ENCODE results near the gene CLEC4F. TPM values are rescaled to one million over a fixed set of nuclear protein-coding genes. Genes with fewer than 3 reads are reported as not detected.

CLEC4F gene
- total RNA-seq, 4 donors from 2014 or later = 0.67 to 32.2 TPM; not detected in 2

- H3K27ac ChIP-seq = peak within 1 kb of the TSS in 1 of 4 donors; percentile 52
- DNase-seq = peak in 2 of 3 donors; percentile 33 to 56
- peaks cover 0 to 26% of the 10 kb centered on the region in 2 donors for H3K27me3 ChIP-seq
- H3K4me1 ChIP-seq = peaks cover 0 to 14% (median 4%) of the 10 kb centered on the region in 4 donors
- TF ChIP-seq POLR2A (IDR thresholded peaks at IDR 0.05) = no peak
- TF ChIP-seq CTCF (IDR thresholded peaks at IDR 0.05) = no peak
- H3K4me3 ChIP-seq = peak within 1 kb of the TSS; percentile 24 to 43 (median 38)
- no peaks in the 10 kb centered on the region for H3K36me3 ChIP-seq
- no peaks in the 10 kb centered on the region for H3K9me3 ChIP-seq
Measured at GRCh38 chr2:70767699-70768589, 52.5 kb downstream of the CLEC4F start, which contains the start of gene ADD2. ADD2 (minus strand) TSS chr2:70768200; CDS start chr2:70706408, 61,792 bp downstream.

- DNase-seq = peak in 1 of 3 donors; percentile 32
- no peaks in the 10 kb centered on the region for H3K9me3 ChIP-seq
- peak overlapping the region in 1 of 4 donors; percentile 52 for H3K27ac ChIP-seq
- H3K4me3 ChIP-seq = peak overlapping the region; percentile 24 to 43 (median 38)
- TF ChIP-seq CTCF (IDR thresholded peaks at IDR 0.05) (no peak), POLR2A (IDR thresholded peaks at IDR 0.05) (no peak)
- H3K27me3 ChIP-seq = peaks cover 0 to 26% of the 10 kb centered on the region in 2 donors
- H3K36me3 ChIP-seq = no peaks in the 10 kb centered on the region
- H3K4me1 ChIP-seq = peaks cover 0 to 14% (median 4%) of the 10 kb centered on the region in 4 donors
Measured at GRCh38 chr2:70767079-70767698, 53.2 kb downstream of the CLEC4F start.

GRCh38 chr2:70766357-70767078, 53.9 kb downstream of the CLEC4F start:
- H3K36me3 ChIP-seq = no peaks in the 10 kb centered on the region
- no peak for TF ChIP-seq POLR2A (IDR thresholded peaks at IDR 0.05)
- TF ChIP-seq CTCF (IDR thresholded peaks at IDR 0.05) = no peak
- peak overlapping the region in 1 of 4 donors; percentile 42 for H3K4me3 ChIP-seq
- peak overlapping the region in 1 of 4 donors; percentile 52 for H3K27ac ChIP-seq
- no peak for DNase-seq
- peaks cover 0 to 26% of the 10 kb centered on the region in 2 donors for H3K27me3 ChIP-seq
- H3K4me1 ChIP-seq = peaks cover 0 to 14% (median 4%) of the 10 kb centered on the region in 4 donors
- no peaks in the 10 kb centered on the region for H3K9me3 ChIP-seq

GRCh38 chr2:70765507-70765906, 54.9 kb downstream of the CLEC4F start:
- no peak overlapping the region for H3K4me3 ChIP-seq
- peaks cover 0 to 14% (median 4%) of the 10 kb centered on the region in 4 donors for H3K4me1 ChIP-seq
- no peaks in the 10 kb centered on the region for H3K36me3 ChIP-seq
- H3K27me3 ChIP-seq = peaks cover 0 to 26% of the 10 kb centered on the region in 2 donors
- TF ChIP-seq POLR2A (IDR thresholded peaks at IDR 0.05) = no peak
- H3K9me3 ChIP-seq = no peaks in the 10 kb centered on the region
- H3K27ac ChIP-seq = no peak overlapping the region
- DNase-seq = no peak

- no peak for TF ChIP-seq CTCF (IDR thresholded peaks at IDR 0.05)
- TF ChIP-seq POLR2A (IDR thresholded peaks at IDR 0.05) = no peak
- Histone ChIP-seq H3K9me3 (no peaks in the 10 kb centered on the region), H3K4me3 (no peak overlapping the region), H3K36me3 (no peaks in the 10 kb centered on the region), H3K27ac (no peak overlapping the region), H3K27me3 (peaks cover 0 to 3% of the 10 kb centered on the region in 2 donors), H3K4me1 (no peaks in the 10 kb centered on the region)
- DNase-seq = no peak
Measured at GRCh38 chr2:70759446-70759845, 61.0 kb downstream of the CLEC4F start.

Small RNA genes within 50 kb of the gene (small RNA-seq; reads per million reads assigned to genes)
- 0 reads per million in 2 donors for gene HMGN2P21

Other genes with a start within 250 kb of the CLEC4F start
- 10 to 100 TPM in 1 of 4 donors, 1 to 10 TPM in 1, under 1 TPM in 1, not detected in 1; 0.28 to 14.0 (median 1.7) TPM for gene ADD2, start 52.4 kb downstream of the CLEC4F start, total RNA-seq
- not detected for gene FIGLA, start 30.0 kb downstream of the CLEC4F start, total RNA-seq
- gene CD207, start 15.2 kb upstream of the CLEC4F start, total RNA-seq = not detected
- not detected for gene VAX2, start 80.0 kb upstream of the CLEC4F start, total RNA-seq
- gene ATP6V1B1, start 115.3 kb upstream of the CLEC4F start, total RNA-seq = 1 to 10 TPM in 2 of 4 donors, not detected in 2; 1.3 to 5.8 TPM
- gene ANKRD53, start 158.0 kb upstream of the CLEC4F start, total RNA-seq = 1 to 10 TPM in 1 of 4 donors, not detected in 3; 3.5 TPM
- 10 to 100 TPM; 13.2 to 35.1 (median 30.3) TPM for gene TEX261, start 174.3 kb upstream of the CLEC4F start, total RNA-seq
- gene NAGK, start 248.0 kb upstream of the CLEC4F start, total RNA-seq = 100 to 1,000 TPM in 1 of 4 donors, 10 to 100 TPM in 3; 33.1 to 182 (median 46.6) TPM

All from Peyer's patch (tissue), 4 donors.